HG03045 (cell line): ENCODE data around the gene ARHGEF19.
"Not testable (repeated sequence)": the region's sequence is repeated elsewhere in the genome, so short reads cannot be mapped to it uniquely, and the experiment has no call there.

Experiments
- ATAC-seq: cut with Tn5 transposase; IDR thresholded peaks from one replicate; pipeline ENCODE4 v1.9.1; 2021; ENCODE audit warnings: mild to moderate bottlenecking, moderate library complexity; ENCODE audit not compliant: unreplicated experiment

ARHGEF19 gene

GRCh38 chr1:16222716-16223115 is 10.3 kb upstream of the ARHGEF19 start:
- ATAC-seq = not testable (repeated sequence)

- no peak for ATAC-seq
These were observed 9.0 kb upstream of the ARHGEF19 start for GRCh38 chr1:16221499-16221898.

- no peak for ATAC-seq
These were observed 7.6 kb upstream of the ARHGEF19 start for GRCh38 chr1:16219968-16220500.

- no peak for ATAC-seq
These were observed 6.2 kb upstream of the ARHGEF19 start for GRCh38 chr1:16218674-16219071.

GRCh38 chr1:16218014-16218673 is 5.7 kb upstream of the ARHGEF19 start:
- no peak for ATAC-seq

GRCh38 chr1:16217061-16217785 is 4.8 kb upstream of the ARHGEF19 start:
- peak; percentile 85 for ATAC-seq

GRCh38 chr1:16215882-16216753 is 3.7 kb upstream of the ARHGEF19 start:
- ATAC-seq = no peak

- ATAC-seq = not testable (repeated sequence)
These were observed 2.8 kb upstream of the ARHGEF19 start for GRCh38 chr1:16215240-16215639.

- ATAC-seq = not testable (repeated sequence)
These were observed 1.1 kb upstream of the ARHGEF19 start for GRCh38 chr1:16213544-16213943.

GRCh38 chr1:16213013-16213412 is 561 bp upstream of the ARHGEF19 start:
- ATAC-seq = no peak

- no peak for ATAC-seq
These were observed 628 bp downstream of the ARHGEF19 start for GRCh38 chr1:16211824-16212223.

GRCh38 chr1:16210581-16210980 is 1.9 kb downstream of the ARHGEF19 start:
- no peak for ATAC-seq

GRCh38 chr1:16209847-16210407 is 2.5 kb downstream of the ARHGEF19 start:
- no peak for ATAC-seq

- ATAC-seq = no peak
These were observed 3.2 kb downstream of the ARHGEF19 start for GRCh38 chr1:16209132-16209846.

GRCh38 chr1:16208270-16208987 is 4.0 kb downstream of the ARHGEF19 start:
- no peak for ATAC-seq

- ATAC-seq = no peak
These were observed 4.9 kb downstream of the ARHGEF19 start for GRCh38 chr1:16207318-16208269.

- ATAC-seq = peak; percentile 73
These were observed 5.7 kb downstream of the ARHGEF19 start for GRCh38 chr1:16206547-16207317.
